GM12892 (cell line): ENCODE measurements around the gene PYCARD.

ENCODE experiments used
- POLR2A ChIP-seq: IDR thresholded peaks from 2 replicates; pipeline ENCODE4 v1.6.1; 2011; ENCODE audit warnings: low read depth, low read length, control low read depth
- POLR2AphosphoS5 ChIP-seq: IDR thresholded peaks from 2 replicates; pipeline ENCODE4 v1.6.1; 2011; ENCODE audit warnings: low read depth, low read length, control low read depth
- TAF1 ChIP-seq: IDR thresholded peaks from 2 replicates; pipeline ENCODE4 v1.6.1; 2011; ENCODE audit warnings: low read depth, mild to moderate bottlenecking, control low read depth, low read length, borderline replicate concordance

DNA sequence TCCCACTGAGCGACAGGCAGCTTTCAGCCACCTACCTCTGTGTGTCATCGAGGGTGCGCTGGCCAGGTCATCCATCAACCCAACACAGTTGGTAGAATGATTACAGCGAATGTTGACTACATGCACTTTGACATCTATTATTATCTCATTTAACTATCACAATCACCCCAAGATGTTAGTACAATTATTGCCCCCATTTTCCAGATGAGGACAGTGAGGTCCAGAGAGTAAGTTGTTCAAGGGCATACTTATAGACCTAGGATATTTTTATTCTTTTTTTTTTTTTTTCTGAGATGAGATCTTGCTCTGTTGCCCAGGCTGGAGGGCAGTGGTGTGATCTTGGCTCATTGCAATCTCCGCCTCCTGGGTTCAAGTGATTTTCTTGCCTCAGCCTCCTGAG is 48.9 kb upstream of the PYCARD start:
- no peak for TF ChIP-seq POLR2A
- TF ChIP-seq TAF1 = no peak
- TF ChIP-seq POLR2AphosphoS5 = no peak
